Panc1 (cell line): ENCODE measurements around the gene RAG1. TPM values are rescaled to one million over a fixed set of nuclear protein-coding genes. Genes with fewer than 3 reads are reported as not detected.

Experiments
- ATAC-seq: fragments of 200-7000 bp; cut with Tn5 transposase; 2 replicates; pipeline ENCODE4 v1.9.1; 2020; ENCODE audit warnings: mild to moderate bottlenecking, moderate library complexity
- BruUV-seq: library from RNA; stranded (reverse); fragments of 400-500 nt; replicated peaks from 2 replicates; lab custom pipeline; 2021; lab: Mats Ljungman, UMichigan
- CTCF ChIA-PET: fragments of 300-600 bp; sonication (Branson Sonifier 250); formaldehyde crosslinking; loops from one replicate; lab custom pipeline; 2022; ENCODE audit warnings: antibody characterized with exemption; lab: Charles Lee
- POLR2A ChIA-PET: fragments of 300-600 bp; sonication (Branson Sonifier 250); formaldehyde crosslinking; loops from one replicate; lab custom pipeline; 2022; ENCODE audit warnings: antibody characterized with exemption; lab: Charles Lee
- DNase-seq: peaks from one replicate; pipeline ENCODE4 v3.0.0-alpha.2; 2010; ENCODE audit warnings: low read depth, low spot score
- H3K27ac ChIP-seq: 2 replicates; pipeline ENCODE4 v1.5.1; 2011; ENCODE audit warnings: mild to moderate bottlenecking, low read length, inconsistent platforms
- H3K27me3 ChIP-seq: fragments of 200-500 bp; sonication (Bioruptor generic); 2 replicates; pipeline ENCODE4 v1.6.0; 2014; ENCODE audit warnings: low read length, inconsistent platforms; ENCODE audit not compliant: control insufficient read depth, insufficient read depth
- H3K36me3 ChIP-seq: fragments of 200-500 bp; sonication (Bioruptor generic); 2 replicates; pipeline ENCODE4 v1.5.1; 2014; ENCODE audit warnings: inconsistent platforms, mild to moderate bottlenecking, low read length, moderate library complexity; ENCODE audit not compliant: control insufficient read depth, insufficient read depth
- H3K4me1 ChIP-seq: 2 replicates; pipeline ENCODE4 v1.5.1; 2011; ENCODE audit warnings: inconsistent platforms, mild to moderate bottlenecking, low read length, moderate library complexity; ENCODE audit not compliant: control insufficient read depth, insufficient read depth
- H3K4me3 ChIP-seq, 2 experiments: 2 replicates each; pipeline ENCODE4 v1.5.1; 2011 to 2012; ENCODE audit warnings: low read depth in 2 of 2, low read length in 2 of 2, mild to moderate bottlenecking in 2 of 2, inconsistent platforms in 1 of 2, moderate library complexity in 1 of 2
- H3K9me3 ChIP-seq: fragments of 200-500 bp; sonication (Bioruptor generic); 2 replicates; pipeline ENCODE4 v1.5.1; 2014; ENCODE audit warnings: low read depth, mild to moderate bottlenecking, inconsistent platforms, low read length, moderate library complexity; ENCODE audit not compliant: control insufficient read depth, insufficient read depth
- CTCF ChIP-seq: fragments of 450-650 bp; IDR thresholded peaks from 2 replicates; pipeline ENCODE4 v1.5.1; 2017; ENCODE audit warnings: mild to moderate bottlenecking
- POLR2AphosphoS5 ChIP-seq: IDR thresholded peaks from 2 replicates; pipeline ENCODE4 v1.6.1; 2012; ENCODE audit warnings: mild to moderate bottlenecking, low read depth, low read length, moderate library complexity
- REST ChIP-seq, 2 experiments: IDR thresholded peaks; 2 replicates each; pipeline ENCODE4 v1.6.1; 2011 to 2012; ENCODE audit warnings: low read depth in 2 of 2, control low read depth in 1 of 2, low read length in 1 of 2, mild to moderate bottlenecking in 1 of 2, moderate library complexity in 1 of 2; ENCODE audit not compliant: insufficient read depth in 1 of 2
- SIN3A ChIP-seq: IDR thresholded peaks from 2 replicates; pipeline ENCODE4 v1.6.1; 2012; ENCODE audit warnings: low read depth, mild to moderate bottlenecking, low read length, moderate library complexity, borderline replicate concordance; ENCODE audit not compliant: insufficient read depth
- TCF7L2 ChIP-seq: IDR thresholded peaks from 2 replicates; pipeline ENCODE4 v1.6.1; 2011; ENCODE audit warnings: mild to moderate bottlenecking, low read depth, low read length, inconsistent platforms
- in situ Hi-C: cut with HindIII; loops from 2 replicates; pipeline ENCODE4 v1.10.0; 2016; ENCODE audit warnings: low sequenced_read_pairs, low pct_unique_long_range_greater_than_20kb
- intact Hi-C: fragments of 100-400 bp; cut with micrococcal nuclease; formaldehyde crosslinking; loops from one replicate; pipeline ENCODE4 v1.10.0; 2022; ENCODE audit not compliant: unreplicated experiment
- total RNA-seq: library from RNA; stranded (reverse); gene quantifications from one replicate; pipeline ENCODE4 v1.2.1, GENCODE V29; 2021; ENCODE audit not compliant: unreplicated experiment

The RAG1 gene
- total RNA-seq, 1 experiment from 2014 or later, result 0.44 TPM

- intact Hi-C loops (no loop called here), in situ Hi-C loops (no loop called here)
- Histone ChIP-seq H3K4me1 (no peaks in the 10 kb centered on the region; the same call in 1 of the 2 replicates), H3K27ac (no peak overlapping the region), H3K9me3 (no peaks in the 10 kb centered on the region), H3K4me3 (no peak overlapping the region), H3K27me3 (peaks cover 10% of the 10 kb centered on the region), H3K36me3 (no peaks in the 10 kb centered on the region; the same call in 1 of the 2 replicates)
- CTCF ChIA-PET, result no interaction called here
- ATAC-seq (no peak), DNase-seq (no peak)
- TF ChIP-seq SIN3A, result no peak
- TF ChIP-seq TCF7L2, result no peak
- no peak for TF ChIP-seq REST (IDR thresholded peaks at IDR 0.05; ENCODE audit: insufficient read depth in 1 of 2, low read depth in 2 of 2, low read length in 1 of 2)
- TF ChIP-seq POLR2AphosphoS5, result no peak
- TF ChIP-seq CTCF, result no peak
- POLR2A ChIA-PET, result no interaction called here
- BruUV-seq, result no TSS peak
Measured at GRCh38 chr11:36591433-36591832, 23.6 kb downstream of the RAG1 start.

- peaks cover 8% of the 10 kb centered on the region; the same call in 1 of the 2 replicates for H3K27me3 ChIP-seq
- in situ Hi-C loops, result no loop called here
- CTCF ChIA-PET, result interaction anchor here (0.5 kb wide), 1 partner anchor 306 kb away, joined by 6 read pairs; no protein-coding TSS in a partner anchor
- H3K27ac ChIP-seq, result peak within 1 kb of the TSS; percentile 83
- H3K4me1 ChIP-seq, result no peaks in the 10 kb centered on the region; the same call in 1 of the 2 replicates
- POLR2A ChIA-PET, result no interaction called here
- BruUV-seq, result no TSS peak
- TF ChIP-seq TCF7L2, result no peak
- peak; percentile 51; the same call in 1 of the 2 replicates for TF ChIP-seq POLR2AphosphoS5
- TF ChIP-seq CTCF, result no peak
- no peak for TF ChIP-seq REST (IDR thresholded peaks at IDR 0.05; ENCODE audit: insufficient read depth in 1 of 2, low read depth in 2 of 2, low read length in 1 of 2)
- TF ChIP-seq SIN3A, result no peak
- H3K9me3 ChIP-seq, result no peaks in the 10 kb centered on the region
- H3K4me3 ChIP-seq, result peak within 1 kb of the TSS; percentile 67 to 95
- peak; percentile 57 for DNase-seq
- peak; percentile 100 for ATAC-seq
- intact Hi-C loops, result no loop called here
- H3K36me3 ChIP-seq, result no peaks in the 10 kb centered on the region; the same call in 1 of the 2 replicates
Measured at GRCh38 chr11:36594316-36594989, 26.6 kb downstream of the RAG1 start, which contains the start of gene IFTAP. IFTAP (plus strand) TSS chr11:36594502; CDS start chr11:36610104, 15,602 bp downstream.
